GM18502 (cell line): ENCODE measurements around the gene GADL1.
A peak's percentile ranks its signal among the peaks of the same experiment; 100 is the strongest.

Experiments used
- ATAC-seq: cut with Tn5 transposase; IDR thresholded peaks from one replicate; pipeline ENCODE4 v1.9.1; 2021; ENCODE audit warnings: mild to moderate bottlenecking; ENCODE audit not compliant: unreplicated experiment, poor library complexity

The GADL1 gene

GRCh38 chr3:30698549-30698948 lies 195.9 kb downstream of the GADL1 start:
- ATAC-seq = no peak

DNA sequence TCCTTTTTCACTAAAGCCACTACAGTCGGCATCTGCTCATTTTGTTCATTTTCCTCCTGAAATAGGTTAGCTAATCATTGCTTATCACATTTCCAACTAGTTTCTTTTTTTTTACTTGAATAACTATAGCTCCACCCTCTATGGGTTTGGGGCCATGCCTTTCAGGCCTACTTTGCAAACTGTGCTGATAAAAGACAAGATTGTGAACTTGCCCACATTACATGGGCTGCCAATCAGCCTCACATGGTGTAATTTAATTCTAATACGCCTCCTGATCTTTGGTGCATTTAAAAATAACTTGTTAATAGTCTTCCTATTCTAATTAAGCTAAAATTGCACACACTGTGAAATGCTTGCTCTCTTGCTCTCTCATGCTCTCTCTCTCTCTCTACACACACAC lies 197.6 kb downstream of the GADL1 start:
- ATAC-seq = no peak

- ATAC-seq = no peak
Observed at GRCh38 chr3:30696403-30696819, 198.1 kb downstream of the GADL1 start.

- ATAC-seq = no peak
Observed at GRCh38 chr3:30695302-30696061, 199.0 kb downstream of the GADL1 start.

- ATAC-seq = no peak
Observed at GRCh38 chr3:30694668-30695067, 199.8 kb downstream of the GADL1 start.

DNA sequence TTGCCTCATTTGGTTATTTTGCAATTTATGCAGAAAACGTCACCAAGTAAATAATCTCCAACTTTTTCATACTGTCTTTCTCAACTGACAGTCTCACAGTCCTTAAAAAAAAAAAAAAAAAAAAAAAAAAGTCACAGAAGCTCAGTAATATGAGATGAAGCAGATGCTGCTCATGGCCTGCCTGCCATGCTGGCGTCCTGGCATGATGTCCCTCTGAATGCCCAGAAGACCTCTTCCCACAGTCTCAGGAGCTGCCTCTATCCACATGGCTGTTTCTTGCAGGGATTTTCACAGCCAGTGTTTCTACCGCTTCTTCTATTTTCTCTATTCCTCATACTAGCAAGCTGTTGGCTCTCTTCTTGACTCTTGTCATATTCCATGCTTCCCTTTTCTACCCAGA lies 200.3 kb downstream of the GADL1 start:
- no peak for ATAC-seq

DNA sequence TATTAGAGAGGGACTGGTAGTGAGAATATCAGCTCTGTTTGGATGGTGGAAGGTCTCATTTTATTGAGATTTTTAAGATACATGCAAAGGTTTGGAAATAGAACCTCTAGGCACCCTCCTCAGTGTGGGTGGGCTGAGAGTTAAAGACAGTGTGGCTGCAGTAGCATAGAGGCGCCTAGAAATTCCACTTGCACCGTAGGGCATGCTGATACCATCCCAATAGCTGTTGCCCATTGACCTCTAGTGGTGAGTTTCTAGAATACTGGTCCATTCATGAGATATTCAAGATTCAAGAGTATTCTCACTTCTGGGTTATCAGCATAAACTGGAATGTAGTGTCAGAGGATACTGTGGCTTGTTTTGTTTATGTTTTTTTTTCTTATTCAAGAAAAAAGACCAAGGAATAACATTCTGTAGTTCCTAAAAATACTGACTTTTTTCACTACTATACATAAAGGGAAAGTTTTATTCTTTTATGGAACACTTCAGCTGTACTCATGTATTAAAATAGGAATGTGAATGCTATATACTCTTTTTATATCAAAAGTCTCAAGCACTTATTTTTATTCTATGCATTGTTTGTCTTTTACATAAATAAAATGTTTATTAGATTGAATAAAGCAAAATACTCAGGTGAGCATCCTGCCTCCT lies 200.9 kb downstream of the GADL1 start:
- ATAC-seq = peak; percentile 95

DNA sequence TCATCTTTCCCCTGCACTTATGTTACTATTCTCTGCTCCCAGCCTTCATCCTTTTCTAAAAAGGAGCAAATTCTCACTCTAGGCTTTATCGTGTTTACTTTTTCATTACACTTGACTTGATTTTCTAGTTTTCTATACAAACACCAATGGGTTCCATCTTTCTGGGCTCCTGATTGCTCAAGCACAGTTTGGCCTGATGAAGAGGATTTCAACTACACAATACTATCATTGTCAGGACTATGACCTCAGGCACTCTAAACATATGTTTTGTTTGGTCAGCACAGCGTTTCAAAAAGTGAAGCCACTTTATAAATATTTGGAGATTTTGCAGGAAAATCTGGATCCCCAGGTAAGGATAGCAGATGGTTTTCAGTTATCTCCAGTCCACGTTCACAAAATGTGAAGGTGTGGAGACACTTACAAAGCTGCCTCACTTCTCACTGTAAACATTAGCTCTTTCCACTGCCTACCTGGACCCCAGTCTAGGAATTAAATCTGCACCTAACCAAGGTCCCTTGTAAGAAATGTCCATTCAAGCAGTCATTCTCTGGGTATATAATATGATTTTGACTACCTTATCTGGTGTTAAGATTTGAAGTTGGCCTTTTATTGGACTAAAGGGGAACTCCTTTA lies 201.8 kb downstream of the GADL1 start:
- no peak for ATAC-seq

DNA sequence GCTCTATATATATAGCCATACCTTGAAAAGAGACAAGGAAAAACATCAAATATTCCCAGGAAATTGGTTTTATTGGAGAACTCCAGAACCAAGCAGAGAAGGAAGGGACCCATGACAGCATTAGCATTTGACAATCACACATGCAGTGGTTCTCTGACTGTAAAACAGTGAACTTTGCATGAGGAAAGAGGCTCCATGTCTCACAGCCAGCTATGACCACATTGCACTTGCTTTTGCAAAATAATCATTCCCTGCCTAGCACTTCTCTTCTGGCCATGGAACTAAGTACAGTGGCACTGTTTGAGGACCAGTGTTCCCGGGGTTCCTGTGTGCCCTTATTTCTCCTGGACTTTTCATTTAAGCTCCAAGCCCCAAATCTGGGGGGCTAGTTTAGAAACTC lies 202.5 kb downstream of the GADL1 start:
- ATAC-seq = no peak

- ATAC-seq = no peak
Observed at GRCh38 chr3:30691249-30691880, 203.1 kb downstream of the GADL1 start.

- no peak for ATAC-seq
Observed at GRCh38 chr3:30690199-30690598, 204.3 kb downstream of the GADL1 start.

- no peak for ATAC-seq
Observed at GRCh38 chr3:30688776-30689641, 205.5 kb downstream of the GADL1 start.

- ATAC-seq = no peak
Observed at GRCh38 chr3:30687930-30688570, 206.4 kb downstream of the GADL1 start.

GRCh38 chr3:30686799-30687198 lies 207.7 kb downstream of the GADL1 start:
- no peak for ATAC-seq

DNA sequence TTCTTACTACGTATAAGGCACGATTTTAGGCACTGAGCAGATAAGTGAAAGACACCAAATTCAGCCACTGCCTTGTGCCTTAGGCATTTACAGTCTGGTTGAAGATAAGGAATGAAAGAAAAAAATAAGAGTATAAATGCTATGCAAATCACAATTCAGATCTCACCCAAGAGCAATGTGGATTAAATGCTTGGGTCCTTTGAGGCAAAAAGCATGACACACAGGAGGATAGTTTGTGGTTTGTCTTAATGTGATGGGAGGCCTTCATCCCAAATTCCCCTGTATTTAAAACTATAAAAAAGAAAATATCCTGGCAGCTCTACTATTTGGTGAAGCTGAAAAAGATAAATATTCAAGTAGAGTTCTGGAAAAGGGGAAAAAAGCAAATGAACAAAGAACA lies 208.3 kb downstream of the GADL1 start:
- no peak for ATAC-seq

- no peak for ATAC-seq
Observed at GRCh38 chr3:30685267-30685667, 209.2 kb downstream of the GADL1 start.

DNA sequence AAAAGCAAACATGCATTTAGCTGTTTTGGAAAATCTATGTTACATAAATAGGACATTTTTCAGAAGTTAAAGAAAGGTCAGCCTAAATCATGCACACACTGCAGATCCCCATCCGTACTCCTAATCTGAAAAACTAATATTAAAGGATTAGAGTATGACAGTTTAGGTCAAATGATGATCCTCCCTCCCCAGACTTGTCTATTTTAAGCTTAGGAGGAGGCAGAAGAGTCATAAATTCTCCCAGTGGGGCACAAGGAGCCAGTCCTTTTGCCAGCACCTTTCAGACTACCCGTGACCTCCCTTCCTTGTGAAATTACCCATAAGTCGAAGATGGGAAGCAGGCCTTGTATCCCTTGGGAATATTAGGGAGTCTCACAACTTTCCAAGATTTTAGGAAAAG lies 210.1 kb downstream of the GADL1 start:
- no peak for ATAC-seq

DNA sequence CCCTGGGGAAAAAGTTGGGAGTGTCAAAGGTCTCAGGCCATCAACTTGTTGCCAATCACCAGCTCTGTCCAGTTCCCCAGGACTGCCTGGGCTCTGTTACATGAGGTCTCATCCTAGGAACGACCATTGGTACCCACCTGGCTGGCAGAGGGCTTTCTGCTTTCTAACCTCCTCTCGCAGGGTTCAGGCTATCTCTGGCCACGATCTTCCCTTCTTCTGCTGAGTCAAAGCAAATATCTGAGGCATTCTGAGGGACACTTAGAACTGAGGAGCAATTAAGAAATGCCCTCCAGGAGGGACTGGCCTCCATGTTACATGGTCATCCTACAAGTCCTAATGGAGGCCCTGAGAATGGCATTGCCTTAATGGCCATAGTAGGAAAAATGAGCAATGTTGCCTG lies 210.7 kb downstream of the GADL1 start:
- ATAC-seq = no peak

DNA sequence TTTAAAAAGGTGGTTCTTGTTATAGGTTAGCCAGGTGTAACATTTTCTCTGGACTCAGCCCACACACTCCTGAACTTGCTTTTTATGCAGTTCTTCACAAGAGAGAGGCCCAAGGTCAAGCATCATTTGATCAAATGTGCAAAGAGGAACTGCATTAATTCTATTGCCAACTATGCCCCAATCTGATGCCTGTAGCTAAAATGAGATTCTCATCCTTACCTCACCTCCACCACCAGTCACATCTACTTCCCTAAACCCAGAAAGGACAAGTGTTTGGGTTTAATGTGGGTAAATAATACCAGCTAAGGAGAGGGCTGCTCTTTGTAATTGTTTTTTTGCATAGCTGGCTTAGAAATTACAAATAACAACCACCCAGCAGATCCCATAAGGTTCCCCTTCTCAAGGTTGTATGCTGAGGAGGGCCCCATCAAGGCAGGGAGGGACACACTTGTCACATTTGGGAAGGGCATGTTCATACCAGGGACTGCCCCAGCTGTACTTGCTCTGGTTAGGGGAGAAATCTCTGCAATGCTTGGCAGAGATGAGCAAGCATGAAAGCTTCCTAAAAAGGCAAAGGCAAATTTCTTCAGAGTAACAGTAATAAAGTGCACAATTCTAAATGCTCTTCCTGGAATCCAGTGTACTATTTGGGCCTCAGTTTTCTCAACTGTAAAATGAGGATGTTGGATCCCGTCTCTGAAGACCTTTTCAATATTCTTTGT lies 211.9 kb downstream of the GADL1 start:
- no peak for ATAC-seq
